ENCODE data around the gene CREM. TPM values are rescaled to one million over a fixed set of nuclear protein-coding genes. Genes with fewer than 3 reads are reported as not detected.

CREM gene
- total RNA-seq, 2 donors from 2014 or later, result 50.8 to 79.2 TPM

DNA sequence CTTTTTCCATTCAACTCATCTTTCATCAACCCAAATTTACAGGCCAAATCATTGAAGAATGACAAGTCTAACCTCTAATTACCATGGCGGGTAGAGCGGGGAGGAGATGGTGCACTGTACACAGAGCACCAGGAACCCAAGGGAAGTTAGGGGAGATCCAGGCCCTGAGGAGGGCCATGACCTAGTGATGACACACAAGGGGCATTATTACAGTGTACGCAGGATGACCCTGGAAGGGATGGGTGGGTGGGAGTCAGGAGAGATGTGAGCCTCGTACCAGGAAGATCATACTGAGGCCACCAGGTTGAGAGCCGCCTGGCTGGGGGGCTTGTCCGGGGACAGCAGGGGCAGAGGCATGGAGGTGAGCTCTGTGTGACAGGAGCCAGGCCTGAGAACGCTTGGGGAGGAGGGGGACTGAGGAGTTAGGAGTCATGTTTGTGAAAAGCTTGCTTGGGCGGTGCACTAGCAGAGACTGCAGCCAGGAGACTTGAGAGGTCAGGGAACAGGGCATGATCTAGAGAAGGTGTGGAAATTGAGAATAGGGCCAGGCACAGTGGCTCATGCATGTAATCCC, 120.2 kb downstream of the CREM start:
- H3K9me3 ChIP-seq (ENCODE audit: control insufficient read depth, low read length, poor library complexity, severe bottlenecking), result no peaks in the 10 kb centered on the region
- Mint-ChIP-seq H3K4me3 (no peak overlapping the region), H3K27me3 (peaks cover 11% of the 10 kb centered on the region), H3K27ac (no peak overlapping the region), H3K4me1 (peaks cover 2% of the 10 kb centered on the region), H3K36me3 (ENCODE audit: low read depth) (no peaks in the 10 kb centered on the region)
- DNase-seq, result no peak
- no peak for ATAC-seq

DNA sequence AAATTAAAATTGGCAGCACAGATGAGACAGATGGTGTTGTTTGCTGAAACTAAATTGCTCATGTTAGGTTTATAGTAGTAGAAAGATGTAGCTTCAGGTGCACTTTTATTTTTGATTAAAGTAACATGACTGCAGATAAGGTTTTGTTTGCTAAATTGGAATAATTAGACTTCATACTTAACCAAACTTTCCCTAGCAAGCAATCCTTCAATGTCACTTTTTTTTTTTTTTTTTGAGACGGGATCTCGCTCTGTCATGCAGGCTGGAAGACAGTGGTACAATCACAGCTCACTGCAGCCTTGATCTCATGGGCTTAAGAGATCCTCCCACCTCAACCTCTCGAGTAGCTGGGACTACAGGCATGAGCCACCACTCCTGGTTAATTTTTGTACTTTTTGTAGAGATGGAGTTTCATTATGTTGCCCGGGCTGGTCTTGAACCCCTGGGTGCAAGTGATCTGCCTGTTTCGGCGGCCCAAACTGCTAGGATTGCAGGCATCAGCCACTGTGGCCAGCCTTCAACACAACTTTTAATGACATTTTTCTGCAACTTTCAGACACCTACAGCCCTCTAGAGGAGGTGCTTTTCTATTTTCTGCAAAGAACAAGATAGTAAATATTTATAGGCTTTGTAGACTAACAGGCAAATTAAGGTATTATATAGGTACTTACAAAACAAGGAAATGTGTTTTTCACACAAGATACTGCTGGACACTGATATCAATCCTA, 124.9 kb downstream of the CREM start:
- H3K9me3 ChIP-seq (ENCODE audit: control insufficient read depth, low read length, poor library complexity, severe bottlenecking), result no peaks in the 10 kb centered on the region
- Mint-ChIP-seq H3K36me3 (ENCODE audit: low read depth) (no peaks in the 10 kb centered on the region), H3K4me3 (no peak overlapping the region), H3K27ac (no peak overlapping the region), H3K27me3 (no peaks in the 10 kb centered on the region), H3K4me1 (peaks cover 2% of the 10 kb centered on the region)
- DNase-seq, result no peak
- no peak for ATAC-seq

DNA sequence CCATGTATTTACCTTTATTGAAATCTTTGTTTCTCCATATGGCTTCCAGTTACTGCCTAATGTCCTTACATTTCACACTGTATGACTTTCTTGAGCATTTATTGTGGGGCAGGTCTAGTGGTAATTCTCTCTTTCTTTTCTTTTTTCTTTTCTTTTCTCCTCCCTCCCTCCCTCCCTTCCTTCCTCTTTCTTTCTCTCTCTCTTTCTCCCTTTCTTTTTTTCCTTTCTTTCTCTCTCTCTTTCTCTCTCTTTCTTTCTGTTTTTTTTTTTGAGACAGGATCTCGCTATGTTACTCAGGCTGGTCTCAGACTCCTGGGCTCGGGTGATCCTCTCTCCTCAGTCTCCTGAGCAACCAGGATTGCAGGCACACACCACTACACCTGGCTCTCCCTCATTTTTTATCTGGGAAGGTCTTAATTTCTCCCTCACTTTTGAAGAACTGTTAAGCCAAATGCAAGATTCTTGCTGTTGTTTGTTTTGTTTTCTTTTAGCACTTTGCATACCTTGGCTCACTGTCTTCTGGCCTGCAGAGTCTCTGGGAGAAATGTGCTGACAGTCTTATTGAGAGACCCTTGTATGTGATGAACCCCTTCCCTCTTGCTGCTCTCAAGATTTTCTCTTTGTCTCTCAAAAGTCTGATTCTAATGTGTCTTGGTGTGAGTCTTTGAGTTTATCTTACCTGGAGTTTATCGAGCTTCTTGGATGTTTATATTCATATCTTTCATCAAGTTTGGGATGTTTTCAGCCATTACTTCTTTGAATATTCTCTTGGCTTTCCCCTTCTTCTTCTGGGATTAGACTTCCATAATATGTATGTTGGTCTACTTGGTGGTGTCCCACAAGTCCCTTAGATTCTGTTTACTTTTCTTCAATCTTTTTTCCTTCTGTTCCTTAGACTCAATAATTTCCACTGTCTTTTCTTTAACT, 130.7 kb downstream of the CREM start:
- Mint-ChIP-seq H3K27ac (no peak overlapping the region), H3K4me1 (no peaks in the 10 kb centered on the region), H3K4me3 (no peak overlapping the region), H3K36me3 (ENCODE audit: low read depth) (no peaks in the 10 kb centered on the region), H3K27me3 (no peaks in the 10 kb centered on the region)
- no peaks in the 10 kb centered on the region for H3K9me3 ChIP-seq (ENCODE audit: control insufficient read depth, low read length, poor library complexity, severe bottlenecking)
- DNase-seq (no peak), ATAC-seq (no peak)

DNA sequence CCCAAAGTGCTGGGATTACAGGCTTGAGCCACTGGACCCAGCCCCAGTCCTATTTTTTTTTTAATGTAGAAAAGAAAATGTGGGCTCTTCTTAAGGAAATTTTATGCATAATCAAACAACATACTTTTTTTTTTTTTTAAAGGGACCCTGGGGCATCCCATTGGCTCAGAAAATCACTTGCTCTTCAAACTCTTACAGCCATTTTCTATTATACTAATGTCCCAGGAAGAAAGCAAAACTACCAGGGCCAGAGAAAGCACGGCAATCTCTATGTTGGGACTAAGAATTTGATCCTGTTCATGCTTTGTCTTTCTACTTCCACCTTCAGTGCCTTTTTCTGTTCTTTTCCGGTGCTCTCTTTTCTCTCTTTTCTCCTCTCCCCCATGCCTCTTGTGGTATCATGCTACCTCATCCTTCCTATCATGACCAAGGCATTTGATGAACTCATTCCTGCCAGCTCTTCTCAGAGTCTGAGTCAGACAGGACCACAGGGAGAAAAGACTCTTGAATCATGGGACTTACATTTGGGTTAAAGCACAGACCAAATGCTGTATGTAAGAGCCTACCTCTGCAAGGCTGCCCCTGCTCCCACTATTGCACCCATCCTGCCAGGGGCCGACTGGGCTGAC, 133.2 kb downstream of the CREM start:
- Mint-ChIP-seq H3K27ac (no peak overlapping the region), H3K4me1 (no peaks in the 10 kb centered on the region), H3K4me3 (no peak overlapping the region), H3K36me3 (ENCODE audit: low read depth) (no peaks in the 10 kb centered on the region), H3K27me3 (no peaks in the 10 kb centered on the region)
- DNase-seq (no peak), ATAC-seq (no peak)
- H3K9me3 ChIP-seq (ENCODE audit: control insufficient read depth, low read length, poor library complexity, severe bottlenecking), result no peaks in the 10 kb centered on the region

DNA sequence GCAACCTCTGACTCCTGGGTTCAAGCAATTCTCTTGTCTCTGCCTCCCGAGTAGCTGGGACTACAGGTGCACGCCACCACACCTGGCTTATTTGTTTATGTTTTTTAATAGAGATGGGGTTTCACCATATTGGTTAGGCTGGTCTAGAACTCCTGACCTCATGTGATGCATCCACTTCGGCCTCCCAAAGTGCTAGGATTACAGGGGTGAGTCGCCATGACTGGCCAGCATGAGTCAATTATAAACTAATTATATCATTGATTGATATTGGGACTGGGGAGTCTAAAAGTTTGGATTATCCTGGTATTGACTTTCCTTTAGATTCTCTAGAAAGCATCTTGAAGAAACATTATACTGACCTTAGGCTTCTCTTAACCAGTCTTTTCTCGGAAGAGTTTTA, 135.8 kb downstream of the CREM start:
- H3K9me3 ChIP-seq (ENCODE audit: control insufficient read depth, low read length, poor library complexity, severe bottlenecking), result no peaks in the 10 kb centered on the region
- ATAC-seq (no peak), DNase-seq (no peak)
- no peak overlapping the region for H3K4me3 Mint-ChIP-seq
- no peaks in the 10 kb centered on the region for H3K4me1 Mint-ChIP-seq
- no peaks in the 10 kb centered on the region for H3K36me3 Mint-ChIP-seq (ENCODE audit: low read depth)
- H3K27ac Mint-ChIP-seq, result no peak overlapping the region
- H3K27me3 Mint-ChIP-seq, result no peaks in the 10 kb centered on the region

Other genes starting within 250 kb of the CREM start
- 10 to 100 TPM; 25.6 to 36.9 TPM for gene CUL2, start 36.5 kb upstream of the CREM start, total RNA-seq
- gene CCNY, start 209.7 kb downstream of the CREM start, total RNA-seq, result 10 to 100 TPM; 74.4 to 89.1 TPM

All from T-helper 17 cell (primary cell).